ENCODE data around the gene TMEM37.
"Not testable (repeated sequence)": the region's sequence is repeated elsewhere in the genome, so short reads cannot be mapped to it uniquely, and the experiment has no call there.

The TMEM37 gene

GRCh38 chr2:119431155-119431975, at the start of gene TMEM37:
TMEM37 (plus strand) TSS chr2:119431854; CDS start chr2:119431904, 50 bp downstream.
- DNase-seq = no peak

- no peak for DNase-seq
Observed at GRCh38 chr2:119383410-119384140, 48.1 kb upstream of the TMEM37 start.

GRCh38 chr2:119384971-119385370, 46.7 kb upstream of the TMEM37 start:
- no peak for DNase-seq

GRCh38 chr2:119385466-119385865, 46.2 kb upstream of the TMEM37 start:
- DNase-seq = no peak

- DNase-seq = no peak
Observed at GRCh38 chr2:119387381-119388129, 44.1 kb upstream of the TMEM37 start.

GRCh38 chr2:119389615-119390306, 41.9 kb upstream of the TMEM37 start:
- no peak for DNase-seq

- no peak for DNase-seq
Observed at GRCh38 chr2:119393971-119394748, 37.5 kb upstream of the TMEM37 start.

GRCh38 chr2:119397196-119397595, 34.5 kb upstream of the TMEM37 start:
- DNase-seq = no peak

- no peak for DNase-seq
Observed at GRCh38 chr2:119402106-119402505, 29.5 kb upstream of the TMEM37 start.

- no peak for DNase-seq
Observed at GRCh38 chr2:119402645-119403560, 28.8 kb upstream of the TMEM37 start.

GRCh38 chr2:119403618-119404017, 28.0 kb upstream of the TMEM37 start:
- not testable (repeated sequence) for DNase-seq

GRCh38 chr2:119405151-119405550, 26.5 kb upstream of the TMEM37 start:
- no peak for DNase-seq

GRCh38 chr2:119407430-119408220, 24.0 kb upstream of the TMEM37 start:
- no peak for DNase-seq

GRCh38 chr2:119408221-119408619, 23.4 kb upstream of the TMEM37 start:
- no peak for DNase-seq

GRCh38 chr2:119409506-119409905, 22.1 kb upstream of the TMEM37 start:
- DNase-seq = no peak

GRCh38 chr2:119414894-119415293, 16.8 kb upstream of the TMEM37 start:
- DNase-seq = no peak

- DNase-seq = no peak
Observed at GRCh38 chr2:119415630-119416029, 16.0 kb upstream of the TMEM37 start.

- no peak for DNase-seq
Observed at GRCh38 chr2:119416299-119416923, 15.2 kb upstream of the TMEM37 start.

GRCh38 chr2:119417908-119418307, 13.7 kb upstream of the TMEM37 start:
- DNase-seq = no peak

- DNase-seq = no peak
Observed at GRCh38 chr2:119419065-119419464, 12.6 kb upstream of the TMEM37 start.
